NB4 (cell line): Measurements from ENCODE around the gene MEF2D.

Experiments
- MYC ChIP-seq: IDR thresholded peaks from 2 replicates; pipeline ENCODE4 v1.6.1; 2011; ENCODE audit warnings: low read depth, low read length
- POLR2A ChIP-seq: IDR thresholded peaks from 2 replicates; pipeline ENCODE4 v1.6.1; 2011; ENCODE audit warnings: mild to moderate bottlenecking; ENCODE audit not compliant: insufficient read length; ENCODE audit errors: extremely low read depth
- TF ChIP-seq, protein P1 (sequence below): IDR thresholded peaks from one replicate; pipeline ENCODE4 v1.5.1; 2012; ENCODE audit warnings: low read depth, low read length
- TF ChIP-seq, protein P2 (sequence below): IDR thresholded peaks from 2 replicates; pipeline ENCODE4 v1.6.1; 2011; ENCODE audit warnings: low read depth, low read length

DNA sequence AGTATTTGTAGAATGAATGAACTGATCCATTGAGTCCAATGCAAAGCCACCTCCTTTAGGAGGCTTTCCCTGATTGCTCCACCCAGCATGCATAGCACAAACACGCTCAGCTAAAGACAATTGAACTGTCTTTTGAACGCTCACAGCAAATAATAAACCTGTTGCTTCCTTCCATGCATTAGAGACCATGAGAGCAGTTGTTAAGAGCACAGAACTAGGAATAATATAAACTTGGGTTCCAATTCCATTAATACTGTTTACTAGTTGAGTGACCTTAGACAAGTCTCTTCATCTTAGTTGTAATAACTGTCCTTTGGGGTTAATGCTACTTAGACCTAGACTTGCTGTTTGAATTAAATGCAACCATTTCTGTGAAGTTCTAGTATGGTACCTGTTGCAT is 5.9 kb upstream of the MEF2D start:
- TF ChIP-seq, protein P1, sequence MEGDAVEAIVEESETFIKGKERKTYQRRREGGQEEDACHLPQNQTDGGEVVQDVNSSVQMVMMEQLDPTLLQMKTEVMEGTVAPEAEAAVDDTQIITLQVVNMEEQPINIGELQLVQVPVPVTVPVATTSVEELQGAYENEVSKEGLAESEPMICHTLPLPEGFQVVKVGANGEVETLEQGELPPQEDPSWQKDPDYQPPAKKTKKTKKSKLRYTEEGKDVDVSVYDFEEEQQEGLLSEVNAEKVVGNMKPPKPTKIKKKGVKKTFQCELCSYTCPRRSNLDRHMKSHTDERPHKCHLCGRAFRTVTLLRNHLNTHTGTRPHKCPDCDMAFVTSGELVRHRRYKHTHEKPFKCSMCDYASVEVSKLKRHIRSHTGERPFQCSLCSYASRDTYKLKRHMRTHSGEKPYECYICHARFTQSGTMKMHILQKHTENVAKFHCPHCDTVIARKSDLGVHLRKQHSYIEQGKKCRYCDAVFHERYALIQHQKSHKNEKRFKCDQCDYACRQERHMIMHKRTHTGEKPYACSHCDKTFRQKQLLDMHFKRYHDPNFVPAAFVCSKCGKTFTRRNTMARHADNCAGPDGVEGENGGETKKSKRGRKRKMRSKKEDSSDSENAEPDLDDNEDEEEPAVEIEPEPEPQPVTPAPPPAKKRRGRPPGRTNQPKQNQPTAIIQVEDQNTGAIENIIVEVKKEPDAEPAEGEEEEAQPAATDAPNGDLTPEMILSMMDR = no peak
- TF ChIP-seq, protein P2, sequence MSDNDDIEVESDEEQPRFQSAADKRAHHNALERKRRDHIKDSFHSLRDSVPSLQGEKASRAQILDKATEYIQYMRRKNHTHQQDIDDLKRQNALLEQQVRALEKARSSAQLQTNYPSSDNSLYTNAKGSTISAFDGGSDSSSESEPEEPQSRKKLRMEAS = no peak
- TF ChIP-seq POLR2A = no peak
- no peak for TF ChIP-seq MYC
